SK-N-SH (cell line): ENCODE data around the gene STK16.

ENCODE experiments used
- FOXJ3 ChIP-seq: sonication (generic); formaldehyde crosslinking; IDR thresholded peaks from 2 replicates; pipeline ENCODE4 v1.5.1; 2020; ENCODE audit warnings: mild to moderate bottlenecking, missing genetic modification reagents
- JUND ChIP-seq: IDR thresholded peaks from 2 replicates; pipeline ENCODE4 v1.4.0; 2012
- RAD21 ChIP-seq: IDR thresholded peaks from 2 replicates; pipeline ENCODE4 v1.6.1; 2012; ENCODE audit warnings: mild to moderate bottlenecking, low read length
- RXRA ChIP-seq: IDR thresholded peaks from 2 replicates; pipeline ENCODE4 v1.4.0; 2012; ENCODE audit warnings: low read depth, mild to moderate bottlenecking, borderline replicate concordance
- TAF1 ChIP-seq: IDR thresholded peaks from 2 replicates; pipeline ENCODE4 v1.6.1; 2012; ENCODE audit warnings: low read depth, mild to moderate bottlenecking, low read length, moderate library complexity, borderline replicate concordance
- YY1 ChIP-seq: IDR thresholded peaks from 2 replicates; pipeline ENCODE4 v1.4.0; 2012; ENCODE audit warnings: low read depth, mild to moderate bottlenecking
- TF ChIP-seq, protein P1 (sequence below): fragments of 200-600 bp; sonication (generic); IDR thresholded peaks from 2 replicates; pipeline ENCODE4 v1.6.1; 2017; ENCODE audit warnings: antibody characterized with exemption, mild to moderate bottlenecking, moderate library complexity

DNA sequence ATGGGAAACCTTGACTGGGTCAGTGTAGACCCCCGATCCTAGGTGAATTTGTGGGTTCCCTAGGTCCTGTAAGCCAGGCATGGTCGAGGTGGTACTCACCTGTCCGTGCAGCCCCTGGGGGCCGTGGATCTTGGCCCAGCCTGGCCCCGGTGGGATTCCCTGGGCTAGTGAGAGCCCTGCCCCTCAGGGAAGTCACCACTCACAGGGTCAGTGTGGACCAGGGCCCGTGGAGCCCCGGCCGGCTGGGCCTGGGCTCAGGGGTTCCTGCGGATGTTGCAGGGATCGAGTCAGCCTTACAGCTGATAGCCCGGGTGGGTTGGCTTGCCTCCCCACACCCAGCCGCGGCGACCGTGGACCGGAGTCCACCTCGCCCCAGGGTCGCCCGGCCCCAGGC is 16.4 kb upstream of the STK16 start:
- TF ChIP-seq FOXJ3 (CRISPR knock-in tag), result no peak
- TF ChIP-seq, protein P1, sequence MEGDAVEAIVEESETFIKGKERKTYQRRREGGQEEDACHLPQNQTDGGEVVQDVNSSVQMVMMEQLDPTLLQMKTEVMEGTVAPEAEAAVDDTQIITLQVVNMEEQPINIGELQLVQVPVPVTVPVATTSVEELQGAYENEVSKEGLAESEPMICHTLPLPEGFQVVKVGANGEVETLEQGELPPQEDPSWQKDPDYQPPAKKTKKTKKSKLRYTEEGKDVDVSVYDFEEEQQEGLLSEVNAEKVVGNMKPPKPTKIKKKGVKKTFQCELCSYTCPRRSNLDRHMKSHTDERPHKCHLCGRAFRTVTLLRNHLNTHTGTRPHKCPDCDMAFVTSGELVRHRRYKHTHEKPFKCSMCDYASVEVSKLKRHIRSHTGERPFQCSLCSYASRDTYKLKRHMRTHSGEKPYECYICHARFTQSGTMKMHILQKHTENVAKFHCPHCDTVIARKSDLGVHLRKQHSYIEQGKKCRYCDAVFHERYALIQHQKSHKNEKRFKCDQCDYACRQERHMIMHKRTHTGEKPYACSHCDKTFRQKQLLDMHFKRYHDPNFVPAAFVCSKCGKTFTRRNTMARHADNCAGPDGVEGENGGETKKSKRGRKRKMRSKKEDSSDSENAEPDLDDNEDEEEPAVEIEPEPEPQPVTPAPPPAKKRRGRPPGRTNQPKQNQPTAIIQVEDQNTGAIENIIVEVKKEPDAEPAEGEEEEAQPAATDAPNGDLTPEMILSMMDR, result no peak
- TF ChIP-seq RAD21, result no peak
- TF ChIP-seq TAF1, result no peak
- no peak for TF ChIP-seq YY1
- TF ChIP-seq JUND, result no peak
- TF ChIP-seq RXRA, result no peak
